NK-92 treated with Interleukin-12 subunit alpha and Interleukin-12 subunit beta, amount 100 ng/mL, for 24 hours (cell line): ENCODE data around the gene ZNF804B.

Experiments used
- DNase-seq: peaks from one replicate; lab custom pipeline; 2025; lab: John Stamatoyannopoulos, UW

The ZNF804B gene

DNA sequence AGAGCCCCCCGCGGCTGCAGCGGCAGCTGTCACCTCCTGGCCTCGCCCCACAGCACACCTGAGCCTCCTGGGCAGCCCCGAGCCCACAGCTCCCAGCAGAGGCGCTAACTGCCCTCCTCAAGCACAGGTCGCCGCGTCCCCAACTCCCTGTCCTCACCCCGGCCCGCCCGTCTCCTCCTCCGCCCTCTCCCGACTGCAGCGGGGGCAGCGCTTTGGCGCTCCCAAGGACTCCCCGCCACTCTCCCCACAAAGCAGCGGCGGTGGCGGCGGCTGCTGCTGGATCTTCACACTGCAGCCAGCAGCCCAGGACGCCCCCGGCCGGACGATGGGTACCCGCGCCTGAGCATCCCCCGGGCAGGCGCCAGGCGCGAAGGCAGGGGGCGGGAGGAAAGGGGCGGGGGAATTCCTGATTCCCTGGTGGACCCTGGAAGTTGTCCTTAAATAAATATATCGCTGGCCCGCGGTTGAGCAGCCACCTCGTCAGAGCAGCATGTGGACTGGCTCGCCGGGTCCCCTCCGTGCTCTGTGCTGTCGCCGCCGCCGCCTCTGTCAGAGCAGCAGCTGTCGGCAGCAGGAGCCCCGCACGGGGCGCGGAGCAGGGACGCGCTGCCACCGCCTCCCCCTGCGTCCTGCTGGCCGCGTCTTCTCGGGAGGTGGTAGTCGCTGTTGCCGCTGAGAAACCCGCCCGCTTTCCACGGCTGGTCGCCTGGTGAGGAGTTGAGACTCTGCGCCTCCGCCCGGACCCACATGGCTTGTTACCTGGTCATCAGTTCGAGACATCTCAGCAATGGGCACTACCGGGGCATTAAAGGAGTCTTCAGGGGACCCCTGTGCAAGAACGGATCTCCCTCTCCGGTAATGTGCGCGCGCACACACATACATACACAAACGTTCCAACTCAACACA, at the start of gene ZNF804B:
TSS of gene ZNF804B (plus strand) at position 471 of the 906 bp plus-strand sequence. CDS start at position 748, 277 bp downstream.
- no peak for DNase-seq

DNA sequence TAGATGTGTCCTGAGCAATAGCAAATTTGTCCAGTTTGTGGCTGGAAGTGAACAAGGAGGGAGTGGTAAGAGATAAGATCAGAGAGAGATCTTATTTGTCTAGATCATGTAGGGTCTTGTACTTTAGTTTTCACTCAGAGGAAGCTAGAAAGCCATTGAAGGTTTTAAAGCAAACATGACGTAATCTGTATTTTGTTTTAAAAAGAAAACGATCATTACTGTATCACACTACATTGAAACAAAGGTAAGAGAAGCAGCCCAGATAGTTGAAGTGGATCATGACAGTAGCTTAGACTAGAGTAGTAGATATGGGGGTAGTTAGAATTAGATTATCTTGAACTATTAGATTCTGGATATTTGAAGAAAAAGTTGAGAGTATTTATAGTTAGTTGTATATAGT, 23.6 kb upstream of the ZNF804B start:
- DNase-seq, result no peak

DNA sequence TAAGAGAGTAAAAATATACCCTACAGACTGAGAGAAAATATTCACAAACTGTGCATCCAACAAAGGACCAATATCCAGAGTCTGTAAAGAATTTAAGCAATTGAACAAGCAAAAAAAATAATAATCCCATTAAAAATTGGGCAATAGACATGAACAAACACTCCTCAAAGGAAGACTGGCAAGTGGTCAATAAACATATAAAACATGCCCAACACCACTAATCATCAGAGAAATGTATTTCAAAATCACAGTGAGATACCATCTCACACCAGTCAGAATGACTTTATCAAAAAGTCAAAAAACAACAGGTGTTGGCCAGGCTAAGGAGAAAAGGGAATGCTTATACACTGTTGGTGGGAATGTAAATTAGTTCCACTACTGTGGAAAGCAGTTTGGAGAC, 21.9 kb upstream of the ZNF804B start:
- DNase-seq, result no peak

DNA sequence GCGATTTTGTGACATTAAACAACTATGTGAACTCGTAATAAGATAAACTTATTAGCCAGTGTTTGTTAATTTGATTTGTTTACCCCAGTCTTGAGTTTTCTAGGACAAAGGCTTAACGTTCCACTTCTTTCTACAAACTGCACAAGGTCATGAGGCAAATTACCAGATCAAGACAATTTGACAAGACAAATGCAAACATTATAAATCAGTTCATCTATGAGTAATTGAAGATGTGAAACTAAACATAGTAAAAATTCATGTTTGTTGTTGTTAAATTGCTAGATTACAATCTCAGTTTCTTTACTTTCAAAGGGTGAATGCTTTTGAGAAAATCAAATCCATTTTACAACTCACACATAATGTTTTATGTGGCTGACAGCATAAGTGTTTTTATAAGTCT, 13.4 kb upstream of the ZNF804B start:
- DNase-seq, result no peak

DNA sequence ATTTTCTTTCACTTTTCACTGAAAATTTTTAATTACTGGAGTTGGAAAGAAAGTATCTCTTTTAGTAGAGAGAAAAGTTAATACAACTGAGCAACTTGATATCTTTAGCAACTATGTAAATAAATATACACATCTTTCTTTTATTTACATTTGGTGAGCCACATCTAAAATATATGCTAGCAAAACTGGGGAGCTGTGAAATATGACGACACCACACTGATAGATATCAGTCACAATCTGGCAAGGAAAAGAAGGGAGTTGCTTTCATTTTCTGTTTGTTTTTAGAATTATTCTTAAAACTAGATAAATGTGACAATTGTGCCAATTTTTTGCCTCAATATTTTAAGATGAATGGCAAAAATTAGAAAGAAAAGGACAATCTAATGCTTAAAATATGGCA, 2.7 kb upstream of the ZNF804B start:
- no peak for DNase-seq

DNA sequence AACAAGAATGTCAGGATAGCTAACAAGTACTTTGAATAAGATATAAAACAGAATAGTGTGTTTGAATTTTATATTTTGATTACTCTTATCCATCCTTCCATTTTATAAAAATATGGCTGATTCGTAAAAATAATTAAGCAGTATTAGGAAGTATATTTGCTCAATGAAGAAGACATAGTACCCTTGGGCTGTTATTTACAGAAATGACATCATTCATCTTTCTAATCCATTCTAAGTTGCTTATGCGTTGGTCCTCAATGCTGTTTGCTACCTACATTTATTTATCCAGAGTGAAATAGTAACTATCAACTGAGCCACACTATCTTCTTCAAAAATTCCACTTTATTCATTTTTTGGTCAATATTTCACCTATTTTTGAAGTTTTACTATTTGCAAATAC, 2.1 kb upstream of the ZNF804B start:
- DNase-seq, result no peak

DNA sequence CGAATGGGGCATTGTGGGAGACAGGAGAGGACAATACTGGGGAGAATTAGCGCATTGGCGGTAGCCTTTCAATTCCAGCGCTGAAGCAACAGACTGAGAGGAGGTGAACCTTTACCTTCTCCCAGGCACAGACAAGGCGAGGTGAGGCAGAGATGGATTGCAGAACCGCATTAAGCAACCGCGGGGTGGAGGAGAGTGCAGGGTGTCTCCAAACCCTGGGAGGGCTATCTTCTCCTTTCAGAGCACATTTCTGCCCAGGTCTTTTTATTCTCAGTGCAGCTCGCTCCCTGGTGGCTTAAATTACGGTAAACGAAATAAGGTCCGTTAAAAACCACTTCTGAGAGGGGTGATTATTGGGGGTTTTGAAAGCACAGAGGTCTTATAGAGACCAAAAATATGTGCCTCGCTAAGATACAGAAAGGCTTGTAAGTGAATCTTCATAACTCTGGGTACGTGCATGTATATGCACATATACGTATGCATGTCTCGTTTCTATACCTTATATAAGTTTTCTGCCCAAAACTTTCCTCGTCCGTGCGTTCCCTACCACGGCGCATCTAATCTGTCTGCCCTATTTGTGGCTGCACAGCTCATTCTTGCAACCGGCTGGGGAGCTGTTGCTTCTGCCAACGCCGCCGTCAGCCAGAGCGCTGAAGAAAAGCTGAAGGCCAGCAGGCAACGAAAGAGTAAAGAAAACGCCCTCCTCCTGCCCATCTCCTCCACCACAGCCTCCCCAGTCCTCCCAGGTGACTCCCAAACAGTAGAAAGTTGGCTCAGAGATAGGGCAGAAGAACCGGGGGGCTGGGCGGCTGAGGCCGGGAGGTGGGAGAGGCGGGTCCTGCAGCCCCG, 895 bp upstream of the ZNF804B start:
- no peak for DNase-seq

DNA sequence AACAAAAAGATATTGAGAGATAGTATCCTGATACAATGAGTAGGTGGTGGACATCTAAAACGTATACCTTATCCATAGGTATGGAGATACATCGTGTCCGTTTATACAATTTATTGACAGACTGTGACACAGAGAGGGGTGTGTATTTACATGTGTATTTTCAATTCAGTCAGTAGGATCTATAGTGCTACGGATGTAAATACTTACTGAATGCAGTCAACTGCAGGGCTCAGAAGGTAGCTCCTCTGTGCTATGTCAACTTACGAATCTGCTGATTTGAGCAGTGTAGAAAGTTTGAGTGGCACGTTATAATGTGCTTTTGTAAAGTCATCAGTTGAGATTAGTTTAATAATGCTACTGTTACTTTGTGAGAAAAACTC, 626 bp downstream of the ZNF804B start:
- DNase-seq, result no peak

DNA sequence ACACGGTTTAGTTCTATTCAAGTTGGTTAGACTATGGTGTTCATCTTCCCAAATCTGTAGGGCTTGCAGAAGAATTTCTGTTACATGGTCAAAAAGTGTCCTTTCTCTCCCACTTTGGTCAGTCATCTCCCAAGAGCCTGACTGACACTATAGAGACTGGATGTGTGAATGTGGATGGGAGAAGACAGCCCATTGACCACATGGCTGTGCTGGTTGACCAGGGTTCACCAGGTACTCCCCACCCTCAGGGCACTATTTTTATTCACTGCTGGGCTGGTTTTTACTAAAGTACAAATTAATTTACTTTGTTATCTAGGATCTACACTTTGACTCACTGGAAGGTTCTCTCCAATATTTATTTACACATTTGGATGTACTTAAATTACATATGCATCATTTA, 2.3 kb downstream of the ZNF804B start:
- no peak for DNase-seq

DNA sequence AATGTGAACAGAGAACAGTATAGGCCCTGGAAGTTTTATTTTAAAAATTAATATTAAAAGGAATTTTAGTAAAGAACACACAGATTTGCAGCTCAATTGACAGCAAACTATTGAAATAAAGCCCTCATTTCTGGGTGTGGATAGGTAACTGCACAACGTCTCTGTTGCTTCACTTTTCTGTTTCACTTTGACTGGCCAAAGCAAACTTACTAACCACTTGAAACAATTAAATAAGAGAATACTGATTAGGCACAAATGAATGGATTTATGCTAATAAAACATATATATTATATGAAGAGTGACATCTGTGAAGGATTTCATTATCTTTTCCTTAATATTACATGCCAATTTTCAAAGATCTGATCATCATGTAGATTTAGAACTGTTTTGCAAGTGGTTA, 11.9 kb downstream of the ZNF804B start:
- DNase-seq, result no peak

DNA sequence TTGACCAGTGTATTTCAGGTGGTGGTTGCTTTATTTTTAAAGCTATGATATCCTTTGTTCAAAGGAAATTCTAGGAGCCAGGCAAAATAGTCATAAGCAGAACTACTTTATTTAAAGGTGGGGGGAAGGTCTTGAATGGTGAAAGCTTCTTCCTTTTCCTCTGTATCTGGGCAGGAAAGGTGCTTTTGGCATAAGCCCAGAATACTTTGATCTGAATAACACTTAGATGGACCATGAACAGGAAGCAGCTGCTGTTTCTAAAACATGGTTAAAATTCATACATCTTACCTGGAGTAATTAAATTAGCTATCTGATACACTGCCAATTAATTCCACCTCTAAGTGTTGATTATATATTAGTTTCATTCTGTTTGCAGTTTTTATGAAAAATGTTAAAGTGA, 13.3 kb downstream of the ZNF804B start:
- no peak for DNase-seq

DNA sequence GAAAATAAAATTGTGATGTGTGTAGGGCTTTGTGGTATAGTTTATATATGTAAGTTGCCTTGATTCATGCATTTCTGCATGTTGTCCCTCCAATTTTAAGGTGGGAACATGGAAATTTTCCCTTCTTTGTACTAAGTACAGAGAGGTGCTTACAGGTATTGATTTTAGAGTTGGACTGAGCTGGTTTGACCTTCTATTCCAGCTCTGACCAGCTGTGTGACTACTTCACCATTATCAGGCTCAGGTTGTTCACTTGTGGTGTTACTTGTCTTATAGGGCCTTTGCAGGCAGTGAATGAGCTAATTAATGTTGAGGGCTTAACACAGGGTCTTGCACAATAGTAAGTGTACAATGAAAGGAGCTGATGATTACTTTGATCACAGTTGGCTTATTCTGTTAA, 16.3 kb downstream of the ZNF804B start:
- no peak for DNase-seq

DNA sequence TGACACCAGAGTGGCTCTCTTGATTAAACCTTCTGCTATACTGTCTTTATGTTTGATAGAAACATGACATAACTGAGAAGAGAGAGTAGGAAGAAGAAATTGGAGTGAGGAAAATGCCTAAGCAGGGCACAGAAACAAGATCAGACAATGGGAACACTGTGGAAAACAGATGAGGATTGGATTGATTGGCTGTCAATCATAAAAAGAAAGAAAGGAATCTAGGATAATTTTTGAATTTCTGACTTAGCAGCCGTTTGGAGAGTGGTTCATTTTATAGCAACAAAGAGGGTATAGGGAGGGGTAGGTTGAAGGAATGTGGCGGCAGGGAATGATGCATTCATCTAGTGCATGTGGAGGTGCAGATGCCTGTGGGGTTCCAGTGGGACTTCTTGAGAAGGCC, 28.3 kb downstream of the ZNF804B start:
- DNase-seq, result no peak

DNA sequence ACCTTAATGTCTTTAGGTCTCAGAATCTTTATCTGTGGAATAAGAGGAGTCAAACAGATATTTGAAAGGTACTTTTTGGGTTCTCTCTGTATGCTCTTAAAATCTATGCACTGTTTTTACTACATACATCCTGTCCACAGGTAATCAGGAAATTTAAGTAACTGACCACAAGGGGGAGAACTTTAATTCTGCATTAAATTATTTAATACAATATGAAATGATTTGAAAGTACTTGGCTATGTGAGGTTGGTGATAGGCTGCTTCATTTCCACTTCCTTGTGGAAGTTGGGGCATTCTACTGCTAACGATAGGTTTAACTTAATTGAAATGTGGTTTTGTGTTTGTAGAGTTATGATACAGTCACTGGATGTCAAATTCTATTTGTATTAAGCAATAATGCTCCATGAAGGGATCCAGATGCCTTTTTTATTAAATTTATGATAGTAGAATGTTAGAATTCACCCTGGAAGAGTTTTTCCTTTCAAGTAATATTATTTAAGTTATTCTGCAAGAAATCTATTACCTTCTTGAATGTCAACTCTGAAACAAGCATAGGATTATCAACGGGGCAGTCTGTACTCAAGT, 30.1 kb downstream of the ZNF804B start:
- no peak for DNase-seq

DNA sequence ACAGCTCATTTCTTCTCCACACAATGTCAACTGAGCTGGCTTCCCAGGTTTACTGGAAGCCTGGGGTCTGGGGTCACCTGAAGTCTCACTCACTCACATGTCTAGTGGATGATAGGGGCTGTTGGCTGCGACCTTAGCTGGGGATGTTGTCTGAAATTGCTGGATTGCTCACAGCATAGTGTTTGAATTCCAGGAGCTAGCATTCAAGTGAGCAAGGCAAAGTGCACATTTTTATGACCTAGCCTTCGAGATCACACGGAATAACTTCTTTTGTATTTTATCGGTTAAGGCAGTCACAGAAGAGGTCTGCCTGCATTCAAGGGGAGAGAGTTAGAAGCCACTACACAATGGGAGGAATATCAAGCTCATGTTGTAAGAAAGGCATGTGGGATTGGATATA, 32.4 kb downstream of the ZNF804B start:
- no peak for DNase-seq

DNA sequence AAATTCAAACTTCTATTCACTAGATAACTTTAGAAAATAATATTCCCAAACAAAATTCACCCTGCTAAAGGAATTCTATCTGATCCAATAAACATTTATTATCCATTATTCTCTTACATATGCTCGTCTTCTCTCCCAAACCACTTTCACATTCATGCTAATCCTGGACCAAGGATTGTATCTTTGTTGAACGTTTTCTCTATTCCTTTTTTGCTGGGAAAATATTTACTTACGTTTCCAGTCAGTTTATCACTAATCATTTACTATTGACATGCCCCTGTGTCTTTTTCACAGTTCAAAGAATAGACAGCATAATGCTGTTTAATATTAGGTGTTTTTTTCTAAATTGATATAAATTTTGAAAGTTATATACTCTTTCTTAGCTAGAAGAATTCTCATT, 32.9 kb downstream of the ZNF804B start:
- DNase-seq, result no peak

DNA sequence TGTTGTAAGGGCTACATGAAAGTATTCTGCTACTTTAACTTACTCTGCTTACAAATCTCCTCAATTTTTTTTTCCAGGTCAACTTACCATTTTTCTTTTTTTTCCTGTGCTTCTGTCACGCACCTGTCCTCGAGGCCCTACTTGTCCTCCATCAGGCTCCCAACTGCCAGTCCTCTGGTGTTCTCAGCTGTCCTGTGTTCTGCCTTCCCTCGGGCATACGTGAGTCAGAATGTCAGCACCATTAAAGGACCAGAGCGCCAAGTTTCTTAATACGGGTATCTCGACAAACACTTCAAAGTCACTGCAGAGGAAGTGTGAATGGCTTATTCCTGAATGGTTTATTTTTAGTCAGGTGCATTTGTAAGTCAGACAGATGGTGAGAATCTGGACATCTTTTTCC, 36.1 kb downstream of the ZNF804B start, which contains the start of gene TEX47:
TSS of gene TEX47 (minus strand) at position 185 of the 400 bp plus-strand sequence. CDS start 795 bp downstream, outside the sequence.
- no peak for DNase-seq

DNA sequence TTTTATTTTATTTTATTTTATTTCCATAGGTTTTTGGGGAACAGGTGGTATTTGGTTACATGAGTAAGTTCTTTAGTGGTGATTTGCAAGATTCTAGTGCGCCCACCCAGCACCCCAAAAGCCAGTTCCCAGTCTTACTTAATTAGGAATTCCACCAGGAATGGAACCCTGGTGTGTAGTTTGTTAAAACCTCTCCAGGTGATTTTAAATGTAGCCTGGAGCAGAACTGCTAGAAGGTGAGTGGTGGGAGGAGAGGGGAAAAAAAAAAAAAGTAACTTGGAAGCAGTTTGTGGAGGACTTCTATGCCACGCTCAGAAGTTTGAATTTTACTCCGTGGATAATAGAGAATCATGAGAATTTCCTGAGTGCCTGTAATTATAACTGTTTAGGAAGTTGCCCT, 41.5 kb downstream of the ZNF804B start:
- no peak for DNase-seq

DNA sequence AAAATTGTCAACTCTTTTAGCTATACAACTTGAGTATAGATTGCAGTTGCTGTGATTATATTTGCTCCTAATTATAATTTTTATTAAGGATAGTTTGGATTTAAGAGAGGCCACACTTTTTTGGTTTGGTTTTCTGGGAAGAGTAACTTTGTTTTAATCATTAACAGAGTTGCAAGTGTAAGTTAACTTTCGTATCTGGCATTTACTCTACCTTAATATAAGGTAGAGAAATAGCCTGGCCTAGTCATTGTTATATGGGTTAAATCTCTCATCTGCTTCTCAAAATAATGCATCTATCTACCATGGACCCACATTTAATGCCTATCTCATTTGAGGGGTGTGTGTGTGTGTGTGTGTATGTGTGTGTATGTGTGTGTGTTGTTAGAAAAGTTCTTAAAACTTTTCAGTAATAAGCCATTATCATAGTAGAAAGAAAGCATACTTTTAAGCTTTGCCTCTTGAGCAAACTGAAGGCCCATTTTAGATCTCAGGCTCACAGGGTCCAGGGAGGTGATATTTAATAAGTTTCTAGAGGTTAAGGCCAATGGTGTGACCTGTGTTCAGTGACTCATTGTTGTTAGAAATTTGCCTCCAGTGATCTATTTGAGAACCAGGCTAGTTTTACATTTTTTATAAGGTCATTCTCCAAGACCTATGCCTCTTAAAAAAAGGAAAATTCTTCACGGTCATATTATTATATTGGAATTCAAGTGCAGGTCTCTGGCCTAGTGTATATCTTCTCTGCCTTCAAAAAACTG, 47.0 kb downstream of the ZNF804B start:
- DNase-seq, result no peak

DNA sequence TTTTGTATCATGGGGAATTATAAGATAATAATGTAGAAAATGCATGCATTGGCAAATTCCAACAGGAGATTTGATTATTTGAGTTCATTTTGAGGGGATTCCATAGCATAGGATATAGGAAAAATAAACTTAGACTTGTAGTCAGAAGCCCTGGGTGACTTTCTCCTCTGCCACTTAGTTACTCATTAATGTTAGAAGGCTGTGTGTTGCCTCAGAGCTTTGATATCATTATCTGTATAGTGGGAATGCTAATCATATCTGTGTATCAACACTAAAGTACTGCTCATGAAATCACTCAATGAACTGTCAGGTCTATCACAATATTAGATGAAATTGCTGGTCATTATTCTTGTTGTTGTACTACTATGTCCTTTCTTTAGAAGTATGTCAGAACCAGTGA, 59.1 kb downstream of the ZNF804B start:
- DNase-seq, result no peak

DNA sequence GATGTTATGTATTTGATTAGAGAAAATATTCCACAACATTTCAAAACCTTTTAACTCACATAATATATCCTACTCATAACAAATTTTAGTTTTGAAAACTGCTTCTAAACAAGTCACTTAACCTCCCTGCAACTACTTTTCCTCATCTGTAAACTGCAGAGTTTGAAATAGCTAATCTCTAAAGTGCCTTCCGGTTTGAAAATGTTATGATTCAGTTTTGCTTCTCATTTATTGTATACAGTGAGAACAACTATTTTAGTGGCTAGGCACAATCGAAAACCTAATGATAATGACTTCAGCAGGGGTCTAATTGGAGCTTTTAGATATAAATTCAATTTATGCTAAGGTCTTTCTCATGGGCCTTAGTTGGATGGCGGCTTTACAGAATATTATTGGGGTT, 66.7 kb downstream of the ZNF804B start:
- DNase-seq, result no peak

DNA sequence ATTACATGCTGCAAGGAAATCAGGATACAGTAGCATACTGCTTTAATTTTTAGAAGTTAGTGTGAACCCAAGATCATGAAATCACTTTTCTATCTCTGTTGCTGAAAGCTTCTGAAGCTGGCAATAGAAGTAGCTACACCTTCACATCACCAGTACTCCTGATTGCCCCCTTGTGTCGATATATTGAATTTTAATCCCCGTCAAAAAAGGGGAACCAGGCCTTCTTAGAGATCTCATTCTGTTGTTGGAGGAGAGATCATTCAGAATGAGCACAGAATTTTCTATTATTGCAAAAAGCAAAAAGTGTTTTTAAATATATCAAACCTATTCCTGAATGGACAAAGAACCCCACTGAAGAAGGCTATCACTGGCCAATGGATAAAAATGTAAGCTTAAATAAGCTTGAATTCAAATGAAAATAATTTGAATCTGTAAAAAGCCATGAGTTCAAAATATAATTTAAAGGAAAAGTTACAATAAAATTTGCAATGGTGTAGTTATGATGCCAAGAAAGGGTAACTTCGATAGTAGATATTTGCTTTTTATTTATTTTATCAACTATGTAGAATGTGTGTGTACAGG, 75.7 kb downstream of the ZNF804B start:
- DNase-seq, result no peak
